Gastrocnemius medialis (tissue), 4 donors: Measurements from ENCODE around the gene STX17.

ENCODE experiments used
- POLR2A ChIP-seq, 2 donors: fragments of 450-650 bp; IDR thresholded peaks; one replicate each; pipeline ENCODE4 v1.6.1; 2017; ENCODE audit warnings: antibody characterized with exemption in 2 of 2, mild to moderate bottlenecking in 2 of 2, moderate library complexity in 2 of 2
- TF ChIP-seq, protein P1 (sequence below), 5 experiments: fragments of 450-650 bp in 3 of 5; fragments of 200-600 bp in 2 of 5; sonication (generic) in 2 of 5; IDR thresholded peaks in 4 of 5; conservative IDR thresholded peaks in 1 of 5; 1 replicate in 4 of 5; 2 replicates in 1 of 5; pipeline ENCODE4 v1.5.1; 2016 to 2019; ENCODE audit warnings: antibody characterized with exemption in 5 of 5, mild to moderate bottlenecking in 3 of 5, moderate library complexity in 3 of 5

- TF ChIP-seq, protein P1, sequence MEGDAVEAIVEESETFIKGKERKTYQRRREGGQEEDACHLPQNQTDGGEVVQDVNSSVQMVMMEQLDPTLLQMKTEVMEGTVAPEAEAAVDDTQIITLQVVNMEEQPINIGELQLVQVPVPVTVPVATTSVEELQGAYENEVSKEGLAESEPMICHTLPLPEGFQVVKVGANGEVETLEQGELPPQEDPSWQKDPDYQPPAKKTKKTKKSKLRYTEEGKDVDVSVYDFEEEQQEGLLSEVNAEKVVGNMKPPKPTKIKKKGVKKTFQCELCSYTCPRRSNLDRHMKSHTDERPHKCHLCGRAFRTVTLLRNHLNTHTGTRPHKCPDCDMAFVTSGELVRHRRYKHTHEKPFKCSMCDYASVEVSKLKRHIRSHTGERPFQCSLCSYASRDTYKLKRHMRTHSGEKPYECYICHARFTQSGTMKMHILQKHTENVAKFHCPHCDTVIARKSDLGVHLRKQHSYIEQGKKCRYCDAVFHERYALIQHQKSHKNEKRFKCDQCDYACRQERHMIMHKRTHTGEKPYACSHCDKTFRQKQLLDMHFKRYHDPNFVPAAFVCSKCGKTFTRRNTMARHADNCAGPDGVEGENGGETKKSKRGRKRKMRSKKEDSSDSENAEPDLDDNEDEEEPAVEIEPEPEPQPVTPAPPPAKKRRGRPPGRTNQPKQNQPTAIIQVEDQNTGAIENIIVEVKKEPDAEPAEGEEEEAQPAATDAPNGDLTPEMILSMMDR (IDR thresholded peaks at IDR 0.05 in 4 of 5, conservative IDR thresholded peaks at IDR 0.05 in 1 of 5): no peak
- TF ChIP-seq POLR2A (IDR thresholded peaks at IDR 0.05): no peak
Measured at GRCh38 chr9:99895510-99895909, 10.9 kb upstream of the STX17 start.
